Endothelial cell of umbilical vein (primary cell): Measurements from ENCODE around the gene CFAP45. TPM values are rescaled to one million over a fixed set of nuclear protein-coding genes. Genes with fewer than 3 reads are reported as not detected.
A peak's percentile ranks its signal among the peaks of the same experiment; 100 is the strongest.

Experiments
- BruUV-seq: library from RNA; stranded (reverse); fragments of 400-500 nt; replicated peaks from 2 replicates; lab custom pipeline; 2021; lab: Mats Ljungman, UMichigan
- CTCF ChIA-PET: fragments of 300-600, 350-600 bp; sonication (Branson Sonifier 250); formaldehyde crosslinking; loops from one replicate; lab custom pipeline; 2021; ENCODE audit warnings: antibody characterized with exemption, inconsistent platforms; lab: Charles Lee
- POLR2A ChIA-PET: fragments of 300-600, 350-600 bp; sonication (Branson Sonifier 250); formaldehyde crosslinking; loops from one replicate; lab custom pipeline; 2021; ENCODE audit warnings: antibody characterized with exemption, inconsistent platforms; lab: Charles Lee
- DNase-seq: peaks from one replicate; pipeline ENCODE4 v3.0.0-alpha.2; 2011; ENCODE audit warnings: low read depth, low spot score
- FAIRE-seq: peaks from 2 replicates; lab custom pipeline; 2011; peaks lifted over from hg19 to GRCh38; lab: Jason Lieb, UNC
- H2AFZ ChIP-seq: 2 replicates; pipeline ENCODE4 v1.6.0; 2012; ENCODE audit warnings: low read depth, low read length, control low read depth, inconsistent platforms
- H3K27ac ChIP-seq: 2 replicates; pipeline ENCODE4 v1.5.1; 2011; ENCODE audit warnings: low read depth, mild to moderate bottlenecking, control low read depth, low read length, moderate library complexity; ENCODE audit not compliant: insufficient read depth
- H3K27me3 ChIP-seq, 2 experiments: 2 replicates each; pipeline versions ENCODE4 v1.6.0 to v1.6.1; 2011; ENCODE audit warnings: low read length in 2 of 2, mixed read lengths in 1 of 2; ENCODE audit not compliant: control insufficient read depth in 2 of 2, insufficient read depth in 2 of 2
- H3K36me3 ChIP-seq, 2 experiments: 2 replicates in 1 of 2; 3 replicates in 1 of 2; pipeline ENCODE4 v1.5.1; 2011; ENCODE audit warnings: low read length in 2 of 2, mild to moderate bottlenecking in 1 of 2, moderate library complexity in 1 of 2; ENCODE audit not compliant: control insufficient read depth in 2 of 2, insufficient read depth in 2 of 2; ENCODE audit errors: extremely low read depth in 1 of 2
- H3K4me1 ChIP-seq: 3 replicates; pipeline ENCODE4 v1.5.1; 2011; ENCODE audit warnings: mild to moderate bottlenecking, low read length; ENCODE audit not compliant: control insufficient read depth, insufficient read depth; ENCODE audit errors: extremely low read depth
- H3K4me2 ChIP-seq: 2 replicates; pipeline ENCODE4 v1.6.1; 2011; ENCODE audit warnings: low read length, control low read depth, mixed read lengths; ENCODE audit not compliant: insufficient read depth
- H3K4me3 ChIP-seq, 3 experiments: fragments of 200-600 bp in 1 of 3; sonication (generic), shearing (Covaris generic) in 1 of 3; replicated peaks in 1 of 3; 2 replicates each; pipeline ENCODE4 v1.5.1; 2011 to 2016; ENCODE audit warnings: control low read depth in 3 of 3, low read length in 3 of 3, mild to moderate bottlenecking in 2 of 3, inconsistent platforms in 1 of 3, low read depth in 1 of 3, moderate library complexity in 1 of 3; ENCODE audit not compliant: insufficient read depth in 1 of 3
- H3K79me2 ChIP-seq: 2 replicates; pipeline ENCODE4 v1.6.0; 2012; ENCODE audit warnings: low read length, inconsistent platforms; ENCODE audit not compliant: control insufficient read depth, insufficient read depth
- H3K9ac ChIP-seq: replicated peaks from 2 replicates; pipeline ENCODE3; 2011; ENCODE audit warnings: low read length, control low read depth; ENCODE audit not compliant: insufficient read depth; ENCODE audit errors: extremely low read depth
- H3K9me1 ChIP-seq: replicated peaks from 3 replicates; pipeline ENCODE4 v1.6.0; 2011; ENCODE audit warnings: mild to moderate bottlenecking, low read length; ENCODE audit not compliant: control insufficient read depth, insufficient read depth; ENCODE audit errors: extremely low read depth
- H3K9me3 ChIP-seq: replicated peaks from 2 replicates; pipeline ENCODE4 v1.5.1; 2012; ENCODE audit warnings: low read length, inconsistent platforms; ENCODE audit not compliant: control insufficient read depth, insufficient read depth
- H4K20me1 ChIP-seq: replicated peaks from 2 replicates; pipeline ENCODE3; 2011; ENCODE audit warnings: mild to moderate bottlenecking, low read length; ENCODE audit not compliant: control insufficient read depth, insufficient read depth; ENCODE audit errors: extremely low read depth
- GATA2 ChIP-seq: IDR thresholded peaks from 2 replicates; pipeline ENCODE4 v1.7.0; 2011; ENCODE audit warnings: low read depth, mild to moderate bottlenecking, moderate library complexity, mixed read lengths, low read length; ENCODE audit not compliant: insufficient read length, insufficient read depth
- MAX ChIP-seq: IDR thresholded peaks from 2 replicates; pipeline ENCODE4 v1.6.1; 2011; ENCODE audit not compliant: insufficient read depth, insufficient read length
- MYC ChIP-seq: IDR thresholded peaks from one replicate; pipeline ENCODE4 v1.6.1; 2011; ENCODE audit warnings: mild to moderate bottlenecking, low read depth, low read length
- dilution Hi-C: fragments of 300-500 bp; cut with MboI; formaldehyde crosslinking; loops from one replicate; pipeline ENCODE4 v1.15.0; 2019; ENCODE audit warnings: low sequenced_read_pairs; ENCODE audit not compliant: extremely low pct_ligation_motif_present
- intact Hi-C: fragments of 100-400 bp; cut with micrococcal nuclease; formaldehyde crosslinking; loops from one replicate; pipeline ENCODE4 v1.10.0; 2022
- polyA plus RNA-seq, 4 experiments: library from polyadenylated mRNA; depleted of rRNA in 3 of 4; stranded (reverse) in 3 of 4; unstranded in 1 of 4; fragments of >200 nt; gene quantifications; 2 replicates each; pipeline versions ENCODE4 v1.2.1 to v1.2.3, GENCODE V29; 2011 to 2012; ENCODE audit warnings: missing spikeins in 1 of 4
- total RNA-seq: library from RNA; stranded (reverse); gene quantifications from 2 replicates; pipeline ENCODE4 v1.2.3, GENCODE V29; 2021
- TF ChIP-seq, protein P1 (sequence below), 2 donors: IDR thresholded peaks; 1 replicate in 1 of 2; 2 replicates in 1 of 2; pipeline ENCODE4 v1.5.1; 2011; ENCODE audit warnings: low read length in 2 of 2, mild to moderate bottlenecking in 2 of 2, moderate library complexity in 2 of 2, control low read depth in 1 of 2, inconsistent platforms in 1 of 2, low read depth in 1 of 2; ENCODE audit not compliant: insufficient read depth in 1 of 2; ENCODE audit errors: extremely low read depth in 1 of 2

CFAP45 gene
- total and polyA plus RNA-seq, 2 donors (not counting 3 experiments of a cell fraction or from before 2014, with no cell fraction given) = 0.25 to 2.5 TPM

DNA sequence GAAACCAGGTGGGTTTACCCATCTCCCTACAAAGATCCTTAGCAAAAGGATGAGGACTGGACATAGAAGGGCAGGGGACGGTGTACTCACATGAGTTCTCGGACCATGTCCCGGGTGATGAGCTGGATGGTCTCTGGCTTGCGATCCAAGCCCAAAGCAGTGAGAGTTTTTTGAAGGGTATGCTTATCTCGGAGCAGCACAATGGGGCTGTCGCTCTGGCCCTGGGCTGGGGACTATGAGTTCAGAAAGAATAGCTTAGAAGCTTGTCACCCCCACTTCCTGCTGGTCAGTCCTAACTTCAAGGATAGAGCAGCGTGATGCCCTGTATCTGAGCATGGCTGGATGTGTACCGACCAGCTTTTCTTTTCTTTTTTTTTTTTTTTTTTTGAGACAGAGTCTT is 9.6 kb downstream of the CFAP45 start:
- no peak for DNase-seq
- ChIA-PET POLR2A (interaction anchor here (0.7 to 1.5 kb wide), 5 partner anchors 34 to 91 kb away, joined by 3 to 8 read pairs (median 3); partner anchors contain the start of gene TAGLN2), CTCF (interaction anchor here (0.8 to 9.2 kb wide), 35 partner anchors 10 to 757 kb away, joined by 3 to 623 read pairs (median 12); partner anchors contain the start of genes DUSP23, FCRL6, SLAMF8 and TAGLN2)
- no peaks in the 10 kb centered on the region for H3K9me3 ChIP-seq
- no peak overlapping the region for H3K4me3 ChIP-seq
- no peaks in the 10 kb centered on the region for H4K20me1 ChIP-seq
- H3K4me1 ChIP-seq = peaks cover 21% of the 10 kb centered on the region
- H3K9me1 ChIP-seq = no peaks in the 10 kb centered on the region
- dilution Hi-C loops (loop anchor here (5.0 kb wide), 1 partner anchor 93 kb away; no protein-coding TSS in a partner anchor), intact Hi-C loops (loop anchor here (1.0 to 2.0 kb wide), 5 partner anchors 36 to 680 kb away; partner anchors contain the start of gene IGSF9)
- peak overlapping the region; percentile 26 for H3K9ac ChIP-seq
- H2AFZ ChIP-seq = no peak overlapping the region
- no peak for FAIRE-seq
- H3K79me2 ChIP-seq = no peaks in the 10 kb centered on the region
- peak overlapping the region; percentile 48 for H3K4me2 ChIP-seq
- H3K27ac ChIP-seq = peak overlapping the region; percentile 71
- TF ChIP-seq MAX (no peak), GATA2 (no peak), MYC (no peak)
- TF ChIP-seq, protein P1, sequence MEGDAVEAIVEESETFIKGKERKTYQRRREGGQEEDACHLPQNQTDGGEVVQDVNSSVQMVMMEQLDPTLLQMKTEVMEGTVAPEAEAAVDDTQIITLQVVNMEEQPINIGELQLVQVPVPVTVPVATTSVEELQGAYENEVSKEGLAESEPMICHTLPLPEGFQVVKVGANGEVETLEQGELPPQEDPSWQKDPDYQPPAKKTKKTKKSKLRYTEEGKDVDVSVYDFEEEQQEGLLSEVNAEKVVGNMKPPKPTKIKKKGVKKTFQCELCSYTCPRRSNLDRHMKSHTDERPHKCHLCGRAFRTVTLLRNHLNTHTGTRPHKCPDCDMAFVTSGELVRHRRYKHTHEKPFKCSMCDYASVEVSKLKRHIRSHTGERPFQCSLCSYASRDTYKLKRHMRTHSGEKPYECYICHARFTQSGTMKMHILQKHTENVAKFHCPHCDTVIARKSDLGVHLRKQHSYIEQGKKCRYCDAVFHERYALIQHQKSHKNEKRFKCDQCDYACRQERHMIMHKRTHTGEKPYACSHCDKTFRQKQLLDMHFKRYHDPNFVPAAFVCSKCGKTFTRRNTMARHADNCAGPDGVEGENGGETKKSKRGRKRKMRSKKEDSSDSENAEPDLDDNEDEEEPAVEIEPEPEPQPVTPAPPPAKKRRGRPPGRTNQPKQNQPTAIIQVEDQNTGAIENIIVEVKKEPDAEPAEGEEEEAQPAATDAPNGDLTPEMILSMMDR (IDR thresholded peaks at IDR 0.05; ENCODE audit: extremely low read depth in 1 of 2, insufficient read depth in 1 of 2, low read depth in 1 of 2, low read length in 2 of 2) = no peak
- TSS peak; percentile 96 for BruUV-seq
- no peaks in the 10 kb centered on the region for H3K36me3 ChIP-seq
- no peaks in the 10 kb centered on the region for H3K27me3 ChIP-seq
